Smooth muscle cell (in vitro differentiated cells): ENCODE data around the gene SCN2B. TPM values are rescaled to one million over a fixed set of nuclear protein-coding genes. Genes with fewer than 3 reads are reported as not detected.

Source experiments
- DNase-seq: peaks from one replicate; lab custom pipeline; 2025; ENCODE audit not compliant: unreplicated experiment; lab: John Stamatoyannopoulos, UW
- H2AFZ ChIP-seq: fragments of 200-600 bp; sonication (generic); 2 replicates; pipeline ENCODE4 v1.6.0; 2016; ENCODE audit warnings: antibody characterized with exemption, low read depth, mild to moderate bottlenecking
- H3F3A ChIP-seq: fragments of 200-600 bp; sonication (generic); 2 replicates; pipeline ENCODE4 v1.6.0; 2017; ENCODE audit warnings: antibody characterized with exemption, low read depth
- H3K27ac ChIP-seq: fragments of 200-600 bp; sonication (generic); 2 replicates; pipeline ENCODE4 v1.5.1; 2016; ENCODE audit warnings: low read depth, mild to moderate bottlenecking
- H3K27me3 ChIP-seq: fragments of 200-600 bp; sonication (generic); 2 replicates; pipeline ENCODE4 v1.6.1; 2016; ENCODE audit warnings: low read depth, mild to moderate bottlenecking
- H3K36me3 ChIP-seq: fragments of 200-600 bp; sonication (generic); 2 replicates; pipeline ENCODE4 v1.5.1; 2016; ENCODE audit warnings: low read depth
- H3K4me1 ChIP-seq: fragments of 200-600 bp; sonication (generic); 2 replicates; pipeline ENCODE4 v1.5.1; 2016; ENCODE audit warnings: low read depth
- H3K4me2 ChIP-seq: fragments of 200-600 bp; sonication (generic); 2 replicates; pipeline ENCODE4 v1.6.0; 2016; ENCODE audit warnings: mild to moderate bottlenecking
- H3K4me3 ChIP-seq: fragments of 200-600 bp; sonication (generic); 2 replicates; pipeline ENCODE4 v1.5.1; 2016; ENCODE audit warnings: mild to moderate bottlenecking
- H3K79me2 ChIP-seq: fragments of 200-600 bp; sonication (generic); 2 replicates; pipeline ENCODE4 v1.6.0; 2016; ENCODE audit warnings: low read depth, mild to moderate bottlenecking
- H3K9ac ChIP-seq: fragments of 200-600 bp; sonication (generic); 2 replicates; pipeline ENCODE4 v1.6.0; 2016; ENCODE audit warnings: low read depth
- H3K9me3 ChIP-seq: fragments of 200-600 bp; sonication (generic); replicated peaks from 2 replicates; pipeline ENCODE4 v1.5.1; 2016; ENCODE audit warnings: low read depth
- H4K20me1 ChIP-seq: fragments of 200-600 bp; sonication (generic); 2 replicates; pipeline ENCODE4 v1.6.0; 2016; ENCODE audit warnings: low read depth
- WGBS: methylation state at CpG from one replicate; pipeline ENCODE4 v1.1.7; 2016; ENCODE audit warnings: low lambda C conversion rate; 5-methylcytosine and 5-hydroxymethylcytosine counted together
- polyA plus RNA-seq: library from polyadenylated mRNA; unstranded; fragments of >200 nt; fragmentation: Nextera tagmentation; extraction: Ambion mirVana; gene quantifications from 2 replicates; pipeline ENCODE4 v1.2.1, GENCODE V29; 2016
- total RNA-seq: library from RNA; depleted of rRNA; stranded (reverse); fragments of >200 nt; gene quantifications from 2 replicates; pipeline ENCODE4 v1.2.3, GENCODE V29; 2014
- TF ChIP-seq, protein P1 (sequence below): fragments of 200-600 bp; sonication (generic); IDR thresholded peaks from 2 replicates; pipeline ENCODE4 v1.5.1; 2017; ENCODE audit warnings: borderline replicate concordance, mild to moderate bottlenecking, antibody characterized with exemption; ENCODE audit not compliant: insufficient read depth, poor library complexity, severe bottlenecking

The SCN2B gene
- total and polyA plus RNA-seq, 2 experiments from 2014 or later: 0.31 to 0.40 TPM

GRCh38 chr11:118205606-118206378, 29.4 kb upstream of the SCN2B start:
- H3K4me1 ChIP-seq: no peaks in the 10 kb centered on the region
- no peak overlapping the region for H3K27ac ChIP-seq
- no peaks in the 10 kb centered on the region for H3K36me3 ChIP-seq
- TF ChIP-seq, protein P1, sequence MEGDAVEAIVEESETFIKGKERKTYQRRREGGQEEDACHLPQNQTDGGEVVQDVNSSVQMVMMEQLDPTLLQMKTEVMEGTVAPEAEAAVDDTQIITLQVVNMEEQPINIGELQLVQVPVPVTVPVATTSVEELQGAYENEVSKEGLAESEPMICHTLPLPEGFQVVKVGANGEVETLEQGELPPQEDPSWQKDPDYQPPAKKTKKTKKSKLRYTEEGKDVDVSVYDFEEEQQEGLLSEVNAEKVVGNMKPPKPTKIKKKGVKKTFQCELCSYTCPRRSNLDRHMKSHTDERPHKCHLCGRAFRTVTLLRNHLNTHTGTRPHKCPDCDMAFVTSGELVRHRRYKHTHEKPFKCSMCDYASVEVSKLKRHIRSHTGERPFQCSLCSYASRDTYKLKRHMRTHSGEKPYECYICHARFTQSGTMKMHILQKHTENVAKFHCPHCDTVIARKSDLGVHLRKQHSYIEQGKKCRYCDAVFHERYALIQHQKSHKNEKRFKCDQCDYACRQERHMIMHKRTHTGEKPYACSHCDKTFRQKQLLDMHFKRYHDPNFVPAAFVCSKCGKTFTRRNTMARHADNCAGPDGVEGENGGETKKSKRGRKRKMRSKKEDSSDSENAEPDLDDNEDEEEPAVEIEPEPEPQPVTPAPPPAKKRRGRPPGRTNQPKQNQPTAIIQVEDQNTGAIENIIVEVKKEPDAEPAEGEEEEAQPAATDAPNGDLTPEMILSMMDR: no peak
- DNase-seq: no peak
- WGBS: 89% methylated on average over 9 of the region's 9 CpGs
- H3K4me2 ChIP-seq: no peak overlapping the region
- H4K20me1 ChIP-seq: no peaks in the 10 kb centered on the region
- H2AFZ ChIP-seq: no peak overlapping the region
- H3K9ac ChIP-seq: no peak overlapping the region
- H3K9me3 ChIP-seq: no peaks in the 10 kb centered on the region
- no peaks in the 10 kb centered on the region for H3F3A ChIP-seq
- no peaks in the 10 kb centered on the region for H3K79me2 ChIP-seq
- H3K27me3 ChIP-seq: peaks cover 66% of the 10 kb centered on the region
- H3K4me3 ChIP-seq: no peak overlapping the region

DNA sequence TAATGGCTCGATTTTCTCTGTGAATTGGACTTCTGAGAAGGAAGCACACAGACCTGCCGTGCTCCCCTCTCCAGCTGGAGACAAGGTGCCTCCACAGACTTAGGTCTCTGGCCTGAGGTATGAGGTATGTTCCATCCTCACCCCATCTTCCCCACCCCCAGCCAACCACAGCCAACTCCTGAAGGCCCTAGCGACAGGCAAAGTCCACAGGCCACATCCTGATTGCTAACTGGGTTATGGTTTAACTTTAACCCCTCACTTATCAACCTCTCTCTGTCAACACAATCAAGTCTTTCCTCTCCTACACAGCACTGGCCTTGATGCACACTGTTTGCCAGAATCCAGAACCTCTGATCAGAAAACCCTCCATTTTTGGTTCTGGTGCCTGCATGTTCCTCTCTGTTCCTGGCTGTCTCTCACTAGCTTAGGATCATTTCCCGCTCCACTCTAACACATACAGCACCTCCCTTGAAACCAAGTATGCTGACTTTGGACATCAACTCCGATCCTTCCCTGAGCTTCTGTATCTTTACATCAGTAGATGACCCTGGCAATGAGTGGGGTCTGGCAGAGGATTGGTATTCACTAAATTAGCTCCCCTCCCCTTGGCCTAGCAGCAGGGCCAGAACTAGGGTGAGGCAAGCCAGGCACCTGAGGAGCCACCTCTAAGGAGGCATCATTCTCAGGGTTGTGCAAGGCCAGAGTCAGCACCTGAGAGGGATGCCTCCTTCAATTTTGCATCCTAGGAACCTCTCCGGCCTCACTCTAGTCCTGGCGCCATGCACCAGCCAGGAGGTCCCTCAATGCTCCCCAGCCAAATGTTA, 26.4 kb upstream of the SCN2B start:
- Histone ChIP-seq H3K4me2 (no peak overlapping the region), H3K4me1 (no peaks in the 10 kb centered on the region), H3K27me3 (peaks cover 44% of the 10 kb centered on the region), H4K20me1 (no peaks in the 10 kb centered on the region), H3F3A (no peaks in the 10 kb centered on the region), H2AFZ (no peak overlapping the region), H3K36me3 (no peaks in the 10 kb centered on the region), H3K27ac (no peak overlapping the region), H3K9ac (no peak overlapping the region), H3K9me3 (no peaks in the 10 kb centered on the region), H3K79me2 (no peaks in the 10 kb centered on the region), H3K4me3 (no peak overlapping the region)
- WGBS: 87% methylated on average over 7 of the region's 7 CpGs
- TF ChIP-seq, protein P1: no peak
- DNase-seq: no peak

DNA sequence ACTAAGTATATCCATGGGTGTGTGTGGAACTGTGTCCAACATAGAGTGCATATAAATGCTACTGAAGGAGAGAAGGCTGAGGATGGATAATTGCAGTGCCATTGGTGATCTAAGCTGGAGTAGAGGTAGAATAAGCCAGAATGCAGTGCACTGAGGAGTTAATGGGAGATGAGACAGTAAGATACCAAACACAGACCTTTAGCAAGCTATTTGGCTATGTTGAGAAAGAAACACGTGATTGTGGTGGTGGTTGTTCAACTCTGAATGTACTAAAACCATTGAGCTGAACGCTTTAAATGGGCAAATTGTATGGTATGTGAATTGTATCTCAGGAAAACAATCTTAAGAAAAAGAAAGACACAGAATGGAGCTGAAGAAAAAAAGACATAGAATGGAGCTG, 25.5 kb upstream of the SCN2B start:
- H3K4me2 ChIP-seq: no peak overlapping the region
- H3K4me3 ChIP-seq: no peak overlapping the region
- H3F3A ChIP-seq: no peaks in the 10 kb centered on the region
- no peak overlapping the region for H2AFZ ChIP-seq
- no peaks in the 10 kb centered on the region for H3K9me3 ChIP-seq
- no peak overlapping the region for H3K27ac ChIP-seq
- no peak for DNase-seq
- H3K4me1 ChIP-seq: no peaks in the 10 kb centered on the region
- no peaks in the 10 kb centered on the region for H4K20me1 ChIP-seq
- WGBS: 94% methylated on average over 2 of the region's 2 CpGs
- no peaks in the 10 kb centered on the region for H3K79me2 ChIP-seq
- peaks cover 51% of the 10 kb centered on the region for H3K27me3 ChIP-seq
- no peak overlapping the region for H3K9ac ChIP-seq
- TF ChIP-seq, protein P1: no peak
- H3K36me3 ChIP-seq: no peaks in the 10 kb centered on the region
